Upper lobe of left lung (tissue), 6 donors: Measurements from ENCODE around the gene SERPINH1. TPM values are rescaled to one million over a fixed set of nuclear protein-coding genes. Genes with fewer than 3 reads are reported as not detected.

Experiments
- ATAC-seq, 2 donors: fragments of 200-7000 bp; cut with Tn5 transposase; one replicate each; pipeline ENCODE4 v1.9.1; 2022; ENCODE audit warnings: mild to moderate bottlenecking in 2 of 2, moderate library complexity in 2 of 2; ENCODE audit not compliant: low FRiP score in 2 of 2
- DNase-seq, 2 donors: peaks; one replicate each; pipeline ENCODE4 v3.0.0-alpha.2; 2019 to 2020
- H3K27ac ChIP-seq, 4 donors: fragments of 200-600 bp; sonication (generic); one replicate each; pipeline ENCODE4 v1.5.1; 2016 to 2019
- H3K27me3 ChIP-seq, 4 donors: fragments of 200-600 bp; sonication (generic); one replicate each; pipeline ENCODE4 v1.5.1; 2017 to 2019
- H3K36me3 ChIP-seq, 4 donors: fragments of 200-600 bp; sonication (generic); one replicate each; pipeline ENCODE4 v1.5.1; 2016 to 2019
- H3K4me1 ChIP-seq, 4 donors: fragments of 200-600 bp; sonication (generic); one replicate each; pipeline ENCODE4 v1.5.1; 2018 to 2019
- H3K4me3 ChIP-seq, 4 donors: fragments of 200-600 bp; sonication (generic); one replicate each; pipeline ENCODE4 v1.5.1; 2017 to 2019; ENCODE audit warnings: mild to moderate bottlenecking in 2 of 4, moderate library complexity in 1 of 4
- H3K9me3 ChIP-seq, 4 donors: fragments of 200-600 bp; sonication (generic); one replicate each; pipeline ENCODE4 v1.5.1; 2018 to 2019
- EP300 ChIP-seq, 4 donors: sonication (generic); formaldehyde crosslinking; IDR thresholded peaks; one replicate each; pipeline ENCODE4 v1.5.1; 2017; ENCODE audit warnings: antibody characterized with exemption in 4 of 4, control low read depth in 2 of 4
- POLR2A ChIP-seq, 4 donors: fragments of 450-650 bp; IDR thresholded peaks; one replicate each; pipeline ENCODE4 v1.5.1; 2016 to 2017; ENCODE audit warnings: antibody characterized with exemption in 4 of 4, mild to moderate bottlenecking in 2 of 4
- POLR2AphosphoS5 ChIP-seq, 2 donors: sonication (generic); formaldehyde crosslinking; IDR thresholded peaks; one replicate each; pipeline ENCODE4 v1.5.1; 2017; ENCODE audit warnings: antibody characterized with exemption in 2 of 2
- WGBS, 2 donors: methylation state at CpG; one replicate each; pipeline ENCODE4 v1.1.5; 2017 to 2018; 5-methylcytosine and 5-hydroxymethylcytosine counted together
- total RNA-seq, 6 donors: library from RNA; depleted of rRNA in 4 of 6; stranded (reverse); fragments of >200 nt in 4 of 6; gene quantifications; one replicate each; pipeline versions ENCODE4 v1.1.0 to v1.2.1, GENCODE V29; 2016 to 2021
- TF ChIP-seq, protein P1 (sequence below), 6 experiments: fragments of 450-650 bp in 4 of 6; fragments of 200-600 bp in 2 of 6; sonication (generic) in 2 of 6; IDR thresholded peaks; one replicate each; pipeline ENCODE4 v1.5.1; 2016 to 2019; ENCODE audit warnings: antibody characterized with exemption in 6 of 6
- donor health status: DM: no; HTN: no; CAD: no; lungs with moderate emphysema.
- donor health status: DM: no; HTN: yes; CAD: no; lungs with severe emphysema.

SERPINH1 gene
- total RNA-seq, 6 donors from 2014 or later: 95.9 to 266 (median 145) TPM

GRCh38 chr11:75592715-75593114 lies 30.7 kb downstream of the SERPINH1 start:
- 65 to 86% methylated on average over 2 of the region's 2 CpGs for WGBS, 2 donors
- no peaks in the 10 kb centered on the region for H3K9me3 ChIP-seq
- ATAC-seq (no peak), DNase-seq (no peak)
- H3K27me3 ChIP-seq: no peaks in the 10 kb centered on the region
- H3K27ac ChIP-seq: no peak overlapping the region
- TF ChIP-seq POLR2A (IDR thresholded peaks at IDR 0.05) (no peak), POLR2AphosphoS5 (IDR thresholded peaks at IDR 0.05) (no peak), EP300 (IDR thresholded peaks at IDR 0.05) (no peak)
- TF ChIP-seq, protein P1, sequence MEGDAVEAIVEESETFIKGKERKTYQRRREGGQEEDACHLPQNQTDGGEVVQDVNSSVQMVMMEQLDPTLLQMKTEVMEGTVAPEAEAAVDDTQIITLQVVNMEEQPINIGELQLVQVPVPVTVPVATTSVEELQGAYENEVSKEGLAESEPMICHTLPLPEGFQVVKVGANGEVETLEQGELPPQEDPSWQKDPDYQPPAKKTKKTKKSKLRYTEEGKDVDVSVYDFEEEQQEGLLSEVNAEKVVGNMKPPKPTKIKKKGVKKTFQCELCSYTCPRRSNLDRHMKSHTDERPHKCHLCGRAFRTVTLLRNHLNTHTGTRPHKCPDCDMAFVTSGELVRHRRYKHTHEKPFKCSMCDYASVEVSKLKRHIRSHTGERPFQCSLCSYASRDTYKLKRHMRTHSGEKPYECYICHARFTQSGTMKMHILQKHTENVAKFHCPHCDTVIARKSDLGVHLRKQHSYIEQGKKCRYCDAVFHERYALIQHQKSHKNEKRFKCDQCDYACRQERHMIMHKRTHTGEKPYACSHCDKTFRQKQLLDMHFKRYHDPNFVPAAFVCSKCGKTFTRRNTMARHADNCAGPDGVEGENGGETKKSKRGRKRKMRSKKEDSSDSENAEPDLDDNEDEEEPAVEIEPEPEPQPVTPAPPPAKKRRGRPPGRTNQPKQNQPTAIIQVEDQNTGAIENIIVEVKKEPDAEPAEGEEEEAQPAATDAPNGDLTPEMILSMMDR (IDR thresholded peaks at IDR 0.05): no peak
- H3K4me3 ChIP-seq: no peak overlapping the region
- H3K36me3 ChIP-seq: no peaks in the 10 kb centered on the region
- peaks cover 0 to 6% (median 0%) of the 10 kb centered on the region in 4 donors for H3K4me1 ChIP-seq

GRCh38 chr11:75593286-75593915 lies 31.3 kb downstream of the SERPINH1 start:
- Histone ChIP-seq H3K36me3 (no peaks in the 10 kb centered on the region), H3K9me3 (no peaks in the 10 kb centered on the region), H3K4me3 (no peak overlapping the region), H3K27me3 (no peaks in the 10 kb centered on the region), H3K4me1 (peaks cover 0 to 6% (median 0%) of the 10 kb centered on the region in 4 donors), H3K27ac (no peak overlapping the region)
- ATAC-seq (no peak), DNase-seq (no peak)
- WGBS, 2 donors: 50 to 53% methylated on average over 2 of the region's 2 CpGs
- TF ChIP-seq POLR2A (IDR thresholded peaks at IDR 0.05): no peak
- TF ChIP-seq, protein P1 (IDR thresholded peaks at IDR 0.05): no peak
- TF ChIP-seq EP300 (IDR thresholded peaks at IDR 0.05): no peak
- TF ChIP-seq POLR2AphosphoS5 (IDR thresholded peaks at IDR 0.05): no peak

- TF ChIP-seq EP300 (IDR thresholded peaks at IDR 0.05) (no peak), POLR2A (IDR thresholded peaks at IDR 0.05) (no peak), POLR2AphosphoS5 (IDR thresholded peaks at IDR 0.05) (no peak)
- TF ChIP-seq, protein P1 (IDR thresholded peaks at IDR 0.05): no peak
- Histone ChIP-seq H3K36me3 (no peaks in the 10 kb centered on the region), H3K27ac (no peak overlapping the region), H3K9me3 (no peaks in the 10 kb centered on the region), H3K4me1 (peaks cover 0 to 6% (median 0%) of the 10 kb centered on the region in 4 donors), H3K27me3 (no peaks in the 10 kb centered on the region), H3K4me3 (no peak overlapping the region)
- ATAC-seq (no peak), DNase-seq (no peak)
- WGBS, 2 donors: 75 to 80% methylated on average over 6 of the region's 6 CpGs
These were observed 32.2 kb downstream of the SERPINH1 start for GRCh38 chr11:75594211-75594610.

DNA sequence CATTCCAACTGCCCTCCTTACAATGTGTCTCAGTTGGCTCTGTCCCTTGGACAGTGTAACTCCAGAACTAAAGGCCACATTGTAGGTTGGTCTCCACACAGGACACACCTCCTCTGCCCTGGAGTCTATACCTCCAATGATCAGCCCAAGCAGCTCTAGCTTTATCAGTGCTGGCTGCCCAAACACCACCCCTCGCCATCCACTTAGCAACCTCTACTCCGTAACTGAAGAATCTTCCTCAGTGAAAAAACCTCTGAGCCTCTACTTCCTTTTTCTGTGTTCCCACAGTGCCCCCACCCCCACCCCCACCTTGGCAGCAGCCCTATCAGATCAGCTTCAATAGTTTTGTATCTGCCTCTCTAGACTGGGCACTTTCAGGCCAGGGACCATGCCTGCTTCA lies 33.4 kb downstream of the SERPINH1 start:
- no peaks in the 10 kb centered on the region for H3K27me3 ChIP-seq
- no peaks in the 10 kb centered on the region for H3K9me3 ChIP-seq
- WGBS, 2 donors: 45 to 93% methylated on average over 2 of the region's 2 CpGs
- no peak overlapping the region for H3K4me3 ChIP-seq
- no peaks in the 10 kb centered on the region for H3K36me3 ChIP-seq
- DNase-seq (no peak), ATAC-seq (no peak)
- H3K4me1 ChIP-seq: peaks cover 0 to 6% (median 0%) of the 10 kb centered on the region in 4 donors
- TF ChIP-seq POLR2AphosphoS5 (IDR thresholded peaks at IDR 0.05) (no peak), POLR2A (IDR thresholded peaks at IDR 0.05) (no peak), EP300 (IDR thresholded peaks at IDR 0.05) (no peak)
- TF ChIP-seq, protein P1 (IDR thresholded peaks at IDR 0.05): no peak
- no peak overlapping the region for H3K27ac ChIP-seq

GRCh38 chr11:75596914-75597313 lies 34.9 kb downstream of the SERPINH1 start:
- no peak for ATAC-seq
- Histone ChIP-seq H3K9me3 (no peaks in the 10 kb centered on the region), H3K36me3 (no peaks in the 10 kb centered on the region), H3K27ac (no peak overlapping the region), H3K4me3 (no peak overlapping the region), H3K27me3 (no peaks in the 10 kb centered on the region), H3K4me1 (peaks cover 0 to 6% (median 0%) of the 10 kb centered on the region in 4 donors)
- TF ChIP-seq EP300 (IDR thresholded peaks at IDR 0.05) (no peak), POLR2AphosphoS5 (IDR thresholded peaks at IDR 0.05) (no peak), POLR2A (IDR thresholded peaks at IDR 0.05) (no peak)
- TF ChIP-seq, protein P1 (IDR thresholded peaks at IDR 0.05): no peak
- no peak for DNase-seq
- 79 to 81% methylated on average over 4 of the region's 4 CpGs for WGBS, 2 donors
